Neuronal stem cell (in vitro differentiated cells): ENCODE measurements around the gene PIWIL4.

Experiments used
- DNase-seq: peaks from one replicate; pipeline ENCODE4 v3.0.0-alpha.2; 2013; ENCODE audit warnings: low spot score
- H2AFZ ChIP-seq: one replicate; pipeline ENCODE4 v1.6.1; 2013; ENCODE audit warnings: mild to moderate bottlenecking, low read length, inconsistent platforms
- H2AK5ac ChIP-seq: 2 replicates; pipeline ENCODE4 v1.6.1; 2013; ENCODE audit warnings: low read depth, mild to moderate bottlenecking, inconsistent platforms, low read length, moderate library complexity, mixed read lengths
- H2BK120ac ChIP-seq: 2 replicates; pipeline ENCODE4 v1.6.1; 2013; ENCODE audit warnings: low read depth, mild to moderate bottlenecking, inconsistent platforms, low read length, moderate library complexity, mixed read lengths
- H2BK12ac ChIP-seq: one replicate; pipeline ENCODE4 v1.6.1; 2013; ENCODE audit warnings: low read length, inconsistent platforms
- H2BK15ac ChIP-seq: 2 replicates; pipeline ENCODE4 v1.6.1; 2013; ENCODE audit warnings: mild to moderate bottlenecking, low read length, inconsistent platforms, mixed read lengths
- H2BK5ac ChIP-seq: one replicate; pipeline ENCODE4 v1.6.1; 2013; ENCODE audit warnings: inconsistent platforms, mild to moderate bottlenecking, low read length, moderate library complexity
- H3K14ac ChIP-seq: one replicate; pipeline ENCODE4 v1.6.1; 2013; ENCODE audit warnings: low read length, inconsistent platforms
- H3K18ac ChIP-seq: 2 replicates; pipeline ENCODE4 v1.6.1; 2013; ENCODE audit warnings: low read length, inconsistent platforms
- H3K23ac ChIP-seq: 2 replicates; pipeline ENCODE4 v1.6.1; 2013; ENCODE audit warnings: low read depth, mild to moderate bottlenecking, mixed read lengths, low read length, inconsistent platforms; ENCODE audit not compliant: poor library complexity
- H3K27ac ChIP-seq: replicated peaks from 3 replicates; pipeline ENCODE4 v1.5.1; 2013; ENCODE audit warnings: low read length, inconsistent platforms
- H3K27me3 ChIP-seq, 3 experiments: 2 replicates each; pipeline ENCODE4 v1.6.1; 2013; ENCODE audit warnings: low read length in 3 of 3, mild to moderate bottlenecking in 2 of 3, inconsistent platforms in 1 of 3, low read depth in 1 of 3, mixed read lengths in 1 of 3, moderate library complexity in 1 of 3; ENCODE audit not compliant: control insufficient read depth in 3 of 3, insufficient read depth in 3 of 3
- H3K36me3 ChIP-seq, 2 donors: replicated peaks in 1 of 2; 2 replicates each; pipeline ENCODE4 v1.6.1; 2013; ENCODE audit warnings: low read length in 2 of 2; ENCODE audit not compliant: control insufficient read depth in 2 of 2, insufficient read depth in 2 of 2
- H3K4ac ChIP-seq: 2 replicates; pipeline ENCODE4 v1.6.1; 2013; ENCODE audit warnings: inconsistent platforms, mild to moderate bottlenecking, low read length, moderate library complexity
- H3K4me1 ChIP-seq, 2 donors: 1 replicate in 1 of 2; 2 replicates in 1 of 2; pipeline ENCODE4 v1.6.1; 2013; ENCODE audit warnings: low read length in 2 of 2, low read depth in 1 of 2; ENCODE audit not compliant: control insufficient read depth in 2 of 2, insufficient read depth in 1 of 2
- H3K4me2 ChIP-seq: one replicate; pipeline ENCODE4 v1.6.1; 2013; ENCODE audit warnings: mild to moderate bottlenecking, low read length, inconsistent platforms; ENCODE audit not compliant: insufficient read depth, poor library complexity, severe bottlenecking
- H3K4me3 ChIP-seq, 2 donors: 2 replicates each; pipeline ENCODE4 v1.5.1; 2013; ENCODE audit warnings: low read length in 2 of 2, mild to moderate bottlenecking in 2 of 2, inconsistent platforms in 1 of 2, moderate library complexity in 1 of 2
- H3K79me1 ChIP-seq: one replicate; pipeline ENCODE4 v1.6.1; 2013; ENCODE audit warnings: low read depth, mild to moderate bottlenecking, inconsistent platforms, low read length, moderate library complexity
- H3K9ac ChIP-seq: one replicate; pipeline ENCODE4 v1.6.1; 2013; ENCODE audit warnings: mild to moderate bottlenecking, low read depth, low read length, inconsistent platforms; ENCODE audit not compliant: poor library complexity
- H3K9me3 ChIP-seq, 2 donors: replicated peaks in 1 of 2; 2 replicates each; pipeline versions ENCODE3 to v1.6.1; 2013; ENCODE audit warnings: low read length in 2 of 2, mild to moderate bottlenecking in 2 of 2, inconsistent platforms in 1 of 2, low read depth in 1 of 2, mixed read lengths in 1 of 2, moderate library complexity in 1 of 2; ENCODE audit not compliant: control insufficient read depth in 2 of 2, insufficient read depth in 1 of 2
- H4K8ac ChIP-seq: one replicate; pipeline ENCODE4 v1.6.1; 2013; ENCODE audit warnings: low read depth, mild to moderate bottlenecking, inconsistent platforms, low read length, moderate library complexity
- H4K91ac ChIP-seq: one replicate; pipeline ENCODE4 v1.6.1; 2013; ENCODE audit warnings: low read length, low read depth, mild to moderate bottlenecking, inconsistent platforms; ENCODE audit not compliant: poor library complexity
- WGBS, 2 donors: extraction: QIAGEN DNeasy Blood & Tissue Kit; methylation state at CpG; one replicate each; pipeline ENCODE4 v1.1.7; 2013; ENCODE audit warnings: missing lambda C conversion rate in 2 of 2, mixed read lengths in 1 of 2; ENCODE audit not compliant: insufficient read length in 2 of 2, insufficient replicate concordance in 1 of 2; ENCODE audit errors: extremely low coverage in 2 of 2; 5-methylcytosine and 5-hydroxymethylcytosine counted together

Gene PIWIL4

GRCh38 chr11:94576306-94576705, 9.1 kb downstream of the PIWIL4 start:
- Histone ChIP-seq H2BK15ac (no peak overlapping the region), H3K27me3 (no peaks in the 10 kb centered on the region), H3K18ac (no peak overlapping the region), H4K8ac (no peak overlapping the region), H2BK120ac (no peak overlapping the region), H3K14ac (no peak overlapping the region), H3K79me1 (no peaks in the 10 kb centered on the region), H3K36me3 (no peaks in the 10 kb centered on the region), H2AFZ (no peak overlapping the region), H2BK5ac (no peak overlapping the region), H2BK12ac (no peak overlapping the region), H3K4ac (no peak overlapping the region), H3K9ac (no peak overlapping the region), H3K23ac (no peak overlapping the region), H3K4me2 (no peak overlapping the region), H3K27ac (no peak overlapping the region), H2AK5ac (no peak overlapping the region), H3K4me3 (no peak overlapping the region), H3K9me3 (no peaks in the 10 kb centered on the region), H4K91ac (no peak overlapping the region), H3K4me1 (no peaks in the 10 kb centered on the region)
- DNase-seq: no peak
- no CpG with 5 or more reads among the region's 5 CpGs for WGBS, 2 donors

GRCh38 chr11:94577841-94578240, 10.7 kb downstream of the PIWIL4 start:
- H3K4me1 ChIP-seq: peaks cover 0 to 4% of the 10 kb centered on the region in 2 donors
- no peak overlapping the region for H3K27ac ChIP-seq
- H3K9ac ChIP-seq: no peak overlapping the region
- H3K36me3 ChIP-seq: no peaks in the 10 kb centered on the region
- no peak overlapping the region for H2BK15ac ChIP-seq
- no peaks in the 10 kb centered on the region for H3K9me3 ChIP-seq
- H3K23ac ChIP-seq: no peak overlapping the region
- H3K27me3 ChIP-seq: no peaks in the 10 kb centered on the region
- H3K14ac ChIP-seq: no peak overlapping the region
- H3K4me3 ChIP-seq: no peak overlapping the region
- no CpG with 5 or more reads among the region's 3 CpGs for WGBS, 2 donors
- H2AFZ ChIP-seq: no peak overlapping the region
- H2BK12ac ChIP-seq: no peak overlapping the region
- no peaks in the 10 kb centered on the region for H3K79me1 ChIP-seq
- H3K4ac ChIP-seq: no peak overlapping the region
- no peak for DNase-seq
- H3K4me2 ChIP-seq: no peak overlapping the region
- no peak overlapping the region for H2BK120ac ChIP-seq
- H3K18ac ChIP-seq: no peak overlapping the region
- H4K91ac ChIP-seq: no peak overlapping the region
- H2AK5ac ChIP-seq: no peak overlapping the region
- H2BK5ac ChIP-seq: no peak overlapping the region
- H4K8ac ChIP-seq: no peak overlapping the region

- no peaks in the 10 kb centered on the region for H3K9me3 ChIP-seq
- WGBS, 2 donors: no CpG with 5 or more reads among the region's 1 CpG
- no peak overlapping the region for H2BK15ac ChIP-seq
- no peak overlapping the region for H3K27ac ChIP-seq
- H4K91ac ChIP-seq: no peak overlapping the region
- no peak overlapping the region for H3K23ac ChIP-seq
- no peak overlapping the region for H3K18ac ChIP-seq
- H2BK5ac ChIP-seq: no peak overlapping the region
- H2AFZ ChIP-seq: no peak overlapping the region
- H2AK5ac ChIP-seq: no peak overlapping the region
- H3K14ac ChIP-seq: no peak overlapping the region
- no peak overlapping the region for H2BK120ac ChIP-seq
- H3K79me1 ChIP-seq: no peaks in the 10 kb centered on the region
- H3K4me2 ChIP-seq: no peak overlapping the region
- no peak overlapping the region for H3K9ac ChIP-seq
- peaks cover 0 to 4% of the 10 kb centered on the region in 2 donors for H3K4me1 ChIP-seq
- no peaks in the 10 kb centered on the region for H3K36me3 ChIP-seq
- no peak overlapping the region for H3K4ac ChIP-seq
- no peak overlapping the region for H4K8ac ChIP-seq
- H3K27me3 ChIP-seq: no peaks in the 10 kb centered on the region
- no peak overlapping the region for H3K4me3 ChIP-seq
- DNase-seq: no peak
- no peak overlapping the region for H2BK12ac ChIP-seq
These were observed 14.8 kb downstream of the PIWIL4 start for GRCh38 chr11:94581926-94582325.

- no peak overlapping the region for H2BK15ac ChIP-seq
- no peaks in the 10 kb centered on the region for H3K79me1 ChIP-seq
- H3K14ac ChIP-seq: no peak overlapping the region
- H3K27me3 ChIP-seq: peaks cover 0 to 5% (median 0%) of the 10 kb centered on the region in 3 experiments
- WGBS, 2 donors: no CpG with 5 or more reads among the region's 4 CpGs
- no peak overlapping the region for H2BK5ac ChIP-seq
- H3K23ac ChIP-seq: no peak overlapping the region
- no peak for DNase-seq
- H3K18ac ChIP-seq: no peak overlapping the region
- no peak overlapping the region for H4K91ac ChIP-seq
- no peak overlapping the region for H3K4me2 ChIP-seq
- no peak overlapping the region for H3K4ac ChIP-seq
- H2AFZ ChIP-seq: no peak overlapping the region
- H2BK12ac ChIP-seq: no peak overlapping the region
- H3K9ac ChIP-seq: no peak overlapping the region
- no peak overlapping the region for H4K8ac ChIP-seq
- H3K4me1 ChIP-seq: peaks cover 0 to 4% of the 10 kb centered on the region in 2 donors
- no peak overlapping the region for H3K27ac ChIP-seq
- H3K4me3 ChIP-seq: no peak overlapping the region
- no peaks in the 10 kb centered on the region for H3K36me3 ChIP-seq
- H2AK5ac ChIP-seq: no peak overlapping the region
- H2BK120ac ChIP-seq: no peak overlapping the region
- no peaks in the 10 kb centered on the region for H3K9me3 ChIP-seq
These were observed 16.2 kb downstream of the PIWIL4 start for GRCh38 chr11:94583213-94583865.
